ENCODE data around the gene PDXDC1. TPM values are rescaled to one million over a fixed set of nuclear protein-coding genes. Genes with fewer than 3 reads are reported as not detected.
"Not testable (repeated sequence)": the region's sequence is repeated elsewhere in the genome, so short reads cannot be mapped to it uniquely, and the experiment has no call there.

Gene PDXDC1
- total and polyA plus RNA-seq, 2 donors (not counting 1 experiment from before 2014, with no cell fraction given), result 48.1 to 103 TPM

DNA sequence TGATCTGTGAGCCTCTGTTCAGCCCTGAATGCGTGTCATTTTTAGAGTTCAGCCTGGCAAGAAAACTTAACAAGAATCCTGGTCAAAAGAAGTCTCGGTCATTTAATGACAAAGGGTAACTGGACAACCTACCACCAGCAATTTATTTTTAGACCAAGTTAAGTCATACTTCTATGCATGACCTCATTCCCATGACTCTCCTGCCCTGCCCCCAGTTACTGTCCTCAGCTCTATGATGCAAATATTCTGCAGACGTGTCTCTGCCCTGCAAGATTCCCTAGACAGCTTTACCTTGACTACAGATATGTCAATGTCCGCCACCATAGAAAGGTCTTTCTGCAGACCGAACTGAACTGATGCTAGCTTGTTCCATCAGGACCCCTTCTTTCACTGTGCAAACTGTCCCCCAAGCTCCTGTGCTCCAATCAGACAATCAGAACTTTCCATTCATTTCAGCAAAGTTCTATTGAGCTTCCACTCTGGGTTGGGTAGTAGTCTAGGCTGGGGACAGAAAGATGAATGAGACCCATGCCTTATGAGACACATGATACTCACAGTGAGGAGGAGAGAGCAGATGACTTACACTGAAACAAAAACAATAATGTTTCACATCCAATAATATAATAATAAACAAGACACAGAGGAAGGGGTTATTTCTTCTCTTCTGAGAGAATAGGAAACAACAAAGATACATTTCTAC is 194.3 kb downstream of the PDXDC1 start:
- POLR2A ChIA-PET; H3K4me1 ChIP-seq (ENCODE audit: control insufficient read depth in 2 of 2, insufficient read depth in 2 of 2, low read length in 2 of 2); H3K27me3 ChIP-seq (replicated peaks in 1 of 4; ENCODE audit: control extremely low read depth in 1 of 4, control insufficient read depth in 3 of 4, insufficient read depth in 4 of 4, low read length in 3 of 4); H3K27ac Mint-ChIP-seq; H3K27ac ChIP-seq (ENCODE audit: low read length in 2 of 2); intact Hi-C loops (cut with micrococcal nuclease); DNase-seq; H3K9me3 ChIP-seq (ENCODE audit: control extremely low read depth in 1 of 3, control insufficient read depth in 2 of 3, insufficient read depth in 1 of 3, low read length in 2 of 3); H3K4me2 ChIP-seq (replicated peaks; ENCODE audit: low read depth, low read length, poor library complexity, severe bottlenecking); H3K4me3 ChIP-seq (ENCODE audit: control extremely low read depth in 1 of 5, extremely low read depth in 1 of 5, insufficient read depth in 1 of 5, low read depth in 2 of 5, low read length in 4 of 5); ATAC-seq (ENCODE audit: low read depth); H3K36me3 ChIP-seq (replicated peaks in 1 of 2; ENCODE audit: control extremely low read depth in 1 of 2, control insufficient read depth in 1 of 2, extremely low read depth in 1 of 2, insufficient read depth in 2 of 2, low read length in 1 of 2); H3K9me3 Mint-ChIP-seq (ENCODE audit: insufficient read depth); H3K79me2 ChIP-seq (ENCODE audit: control insufficient read depth, insufficient read depth, low read length); H4K20me1 ChIP-seq (ENCODE audit: control insufficient read depth, insufficient read depth, low read length, poor library complexity, severe bottlenecking); H2AFZ ChIP-seq (ENCODE audit: insufficient read depth, low read depth, low read length, poor library complexity, severe bottlenecking); CTCF ChIA-PET; H3K9ac ChIP-seq (ENCODE audit: low read length); H3K4me1 Mint-ChIP-seq; H3K4me3 Mint-ChIP-seq: not testable (repeated sequence)
- 64% methylated on average over 1 of the region's 5 CpGs for WGBS (ENCODE audit: insufficient coverage)
- peaks cover 10% of the 10 kb centered on the region for H3K27me3 Mint-ChIP-seq

DNA sequence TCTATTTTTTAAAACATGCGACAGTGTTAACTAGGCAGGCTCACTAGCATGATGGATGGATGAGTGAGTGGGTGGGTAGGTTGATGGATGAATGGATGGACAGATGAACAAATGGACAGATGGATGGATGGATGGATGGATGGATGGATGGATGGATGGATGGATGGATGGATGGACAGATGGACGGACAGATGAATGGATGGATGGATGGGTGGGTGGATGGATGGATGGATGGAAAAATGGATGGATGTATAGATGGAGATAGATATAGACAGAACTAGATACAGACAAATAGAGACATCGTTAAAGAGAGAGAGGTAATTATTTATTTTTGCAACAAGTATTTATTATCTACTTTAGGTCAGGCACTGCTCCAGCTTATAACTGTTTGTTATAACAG is 205.1 kb downstream of the PDXDC1 start:
- H3K4me1 Mint-ChIP-seq; H3K4me3 Mint-ChIP-seq; H3K4me3 ChIP-seq (ENCODE audit: control extremely low read depth in 1 of 5, extremely low read depth in 1 of 5, insufficient read depth in 1 of 5, low read depth in 2 of 5, low read length in 4 of 5); CTCF ChIA-PET; H3K36me3 ChIP-seq (replicated peaks in 1 of 2; ENCODE audit: control extremely low read depth in 1 of 2, control insufficient read depth in 1 of 2, extremely low read depth in 1 of 2, insufficient read depth in 2 of 2, low read length in 1 of 2); POLR2A ChIA-PET; H3K9ac ChIP-seq (ENCODE audit: low read length); H3K27me3 Mint-ChIP-seq; H3K27ac ChIP-seq (ENCODE audit: low read length in 2 of 2); H3K9me3 Mint-ChIP-seq (ENCODE audit: insufficient read depth); H3K9me3 ChIP-seq (ENCODE audit: control extremely low read depth in 1 of 3, control insufficient read depth in 2 of 3, insufficient read depth in 1 of 3, low read length in 2 of 3); H3K79me2 ChIP-seq (ENCODE audit: control insufficient read depth, insufficient read depth, low read length); H3K27me3 ChIP-seq (replicated peaks in 1 of 4; ENCODE audit: control extremely low read depth in 1 of 4, control insufficient read depth in 3 of 4, insufficient read depth in 4 of 4, low read length in 3 of 4); intact Hi-C loops (cut with micrococcal nuclease); H3K4me1 ChIP-seq (ENCODE audit: control insufficient read depth in 2 of 2, insufficient read depth in 2 of 2, low read length in 2 of 2); H3K4me2 ChIP-seq (replicated peaks; ENCODE audit: low read depth, low read length, poor library complexity, severe bottlenecking); DNase-seq; H4K20me1 ChIP-seq (ENCODE audit: control insufficient read depth, insufficient read depth, low read length, poor library complexity, severe bottlenecking); H2AFZ ChIP-seq (ENCODE audit: insufficient read depth, low read depth, low read length, poor library complexity, severe bottlenecking); ATAC-seq (ENCODE audit: low read depth); H3K27ac Mint-ChIP-seq: not testable (repeated sequence)
- 89% methylated on average over 1 of the region's 3 CpGs for WGBS (ENCODE audit: insufficient coverage)

DNA sequence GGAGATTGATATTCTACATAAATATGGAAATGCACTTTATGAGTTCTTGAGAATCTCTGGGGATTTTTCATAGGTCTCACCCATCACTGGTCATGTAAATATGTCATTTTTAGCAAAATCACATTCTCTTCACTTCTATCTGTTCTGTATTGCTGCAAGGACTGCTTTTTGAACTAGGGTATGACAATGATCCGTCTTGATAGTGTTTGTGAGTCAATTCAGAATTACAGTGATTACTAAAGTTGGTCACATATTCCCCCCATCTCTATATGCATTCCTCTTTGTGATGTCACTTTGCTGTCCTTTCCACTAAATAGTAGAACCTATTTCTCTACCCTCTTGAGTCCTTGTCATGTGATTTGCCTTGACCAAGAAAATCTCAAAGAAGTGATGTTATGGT is 206.1 kb downstream of the PDXDC1 start:
- not testable (repeated sequence) for H3K27me3 Mint-ChIP-seq; H4K20me1 ChIP-seq (ENCODE audit: control insufficient read depth, insufficient read depth, low read length, poor library complexity, severe bottlenecking)
- WGBS (ENCODE audit: insufficient coverage), result no CpG with 5 or more reads among the region's 1 CpG

DNA sequence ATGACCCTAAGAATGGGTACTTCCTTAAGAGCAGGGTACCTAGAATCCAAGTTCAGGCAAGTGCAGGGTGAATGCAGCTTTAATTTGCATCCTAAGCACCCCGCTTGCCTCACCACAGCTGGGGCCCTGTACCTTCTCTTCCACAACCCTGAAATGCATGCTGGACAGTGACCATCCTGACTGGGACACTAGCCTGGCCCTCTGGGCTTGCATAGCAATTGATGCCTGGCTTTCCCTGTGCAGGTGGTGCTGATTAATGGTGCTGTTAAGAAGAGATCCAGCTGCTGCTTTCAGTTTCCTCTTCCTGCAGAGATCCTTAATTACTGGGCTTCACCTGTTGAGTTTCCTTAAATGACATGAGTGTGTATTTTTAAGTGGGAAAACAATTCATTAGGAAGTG is 209.2 kb downstream of the PDXDC1 start:
- no CpG with 5 or more reads among the region's 1 CpG for WGBS (ENCODE audit: insufficient coverage)
- POLR2A ChIA-PET, result not testable (repeated sequence)

More for the DNA sequence above, 206.1 kb downstream of the PDXDC1 start:
- H3K27ac Mint-ChIP-seq; H3K4me3 ChIP-seq (ENCODE audit: control extremely low read depth in 1 of 5, extremely low read depth in 1 of 5, insufficient read depth in 1 of 5, low read depth in 2 of 5, low read length in 4 of 5); H3K4me3 Mint-ChIP-seq; H3K4me1 ChIP-seq (ENCODE audit: control insufficient read depth in 2 of 2, insufficient read depth in 2 of 2, low read length in 2 of 2); CTCF ChIA-PET; H3K9ac ChIP-seq (ENCODE audit: low read length); H3K79me2 ChIP-seq (ENCODE audit: control insufficient read depth, insufficient read depth, low read length); H2AFZ ChIP-seq (ENCODE audit: insufficient read depth, low read depth, low read length, poor library complexity, severe bottlenecking); POLR2A ChIA-PET; DNase-seq; H3K9me3 ChIP-seq (ENCODE audit: control extremely low read depth in 1 of 3, control insufficient read depth in 2 of 3, insufficient read depth in 1 of 3, low read length in 2 of 3); H3K27ac ChIP-seq (ENCODE audit: low read length in 2 of 2); H3K9me3 Mint-ChIP-seq (ENCODE audit: insufficient read depth); H3K27me3 ChIP-seq (replicated peaks in 1 of 4; ENCODE audit: control extremely low read depth in 1 of 4, control insufficient read depth in 3 of 4, insufficient read depth in 4 of 4, low read length in 3 of 4); H3K4me1 Mint-ChIP-seq; H3K36me3 ChIP-seq (replicated peaks in 1 of 2; ENCODE audit: control extremely low read depth in 1 of 2, control insufficient read depth in 1 of 2, extremely low read depth in 1 of 2, insufficient read depth in 2 of 2, low read length in 1 of 2); intact Hi-C loops (cut with micrococcal nuclease); H3K4me2 ChIP-seq (replicated peaks; ENCODE audit: low read depth, low read length, poor library complexity, severe bottlenecking); ATAC-seq (ENCODE audit: low read depth): not testable (repeated sequence)

More for the DNA sequence above, 209.2 kb downstream of the PDXDC1 start:
- ATAC-seq (ENCODE audit: low read depth); H3K79me2 ChIP-seq (ENCODE audit: control insufficient read depth, insufficient read depth, low read length); H3K27ac Mint-ChIP-seq; CTCF ChIA-PET; H4K20me1 ChIP-seq (ENCODE audit: control insufficient read depth, insufficient read depth, low read length, poor library complexity, severe bottlenecking); H2AFZ ChIP-seq (ENCODE audit: insufficient read depth, low read depth, low read length, poor library complexity, severe bottlenecking); H3K27ac ChIP-seq (ENCODE audit: low read length in 2 of 2); DNase-seq; H3K9me3 ChIP-seq (ENCODE audit: control extremely low read depth in 1 of 3, control insufficient read depth in 2 of 3, insufficient read depth in 1 of 3, low read length in 2 of 3); H3K4me3 ChIP-seq (ENCODE audit: control extremely low read depth in 1 of 5, extremely low read depth in 1 of 5, insufficient read depth in 1 of 5, low read depth in 2 of 5, low read length in 4 of 5); H3K27me3 Mint-ChIP-seq; H3K4me2 ChIP-seq (replicated peaks; ENCODE audit: low read depth, low read length, poor library complexity, severe bottlenecking); H3K9ac ChIP-seq (ENCODE audit: low read length); H3K9me3 Mint-ChIP-seq (ENCODE audit: insufficient read depth); H3K36me3 ChIP-seq (replicated peaks in 1 of 2; ENCODE audit: control extremely low read depth in 1 of 2, control insufficient read depth in 1 of 2, extremely low read depth in 1 of 2, insufficient read depth in 2 of 2, low read length in 1 of 2); H3K4me1 Mint-ChIP-seq; intact Hi-C loops (cut with micrococcal nuclease); H3K4me3 Mint-ChIP-seq; H3K27me3 ChIP-seq (replicated peaks in 1 of 4; ENCODE audit: control extremely low read depth in 1 of 4, control insufficient read depth in 3 of 4, insufficient read depth in 4 of 4, low read length in 3 of 4); H3K4me1 ChIP-seq (ENCODE audit: control insufficient read depth in 2 of 2, insufficient read depth in 2 of 2, low read length in 2 of 2): not testable (repeated sequence)

Data from B cell (primary cell).